HG03521 (cell line): ENCODE results near the gene NOTCH1.

ENCODE experiments used
- ATAC-seq: cut with Tn5 transposase; IDR thresholded peaks from one replicate; pipeline ENCODE4 v1.9.1; 2021; ENCODE audit warnings: mild to moderate bottlenecking, moderate library complexity; ENCODE audit not compliant: unreplicated experiment

Gene NOTCH1

GRCh38 chr9:136534366-136534765 is 11.5 kb downstream of the NOTCH1 start:
- ATAC-seq = no peak

DNA sequence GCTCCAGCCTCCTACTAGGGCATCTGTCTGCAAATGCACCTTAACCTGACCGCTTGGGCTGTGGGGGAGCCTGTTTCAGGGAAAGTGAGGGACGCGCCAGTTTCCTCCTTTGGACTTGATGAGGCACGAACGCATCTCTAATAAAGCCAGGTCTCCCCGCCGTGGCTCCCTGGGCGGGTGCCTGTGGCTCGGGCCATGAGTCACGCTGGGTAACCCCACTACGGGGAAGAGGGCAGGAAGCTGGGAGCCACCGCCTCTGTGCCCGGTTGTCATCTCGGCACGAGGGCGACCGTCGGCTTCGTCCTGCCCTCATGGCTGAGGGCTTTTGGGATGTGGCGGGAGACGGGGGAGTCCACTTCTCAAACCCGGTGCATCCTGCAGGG is 12.1 kb downstream of the NOTCH1 start:
- ATAC-seq = no peak

DNA sequence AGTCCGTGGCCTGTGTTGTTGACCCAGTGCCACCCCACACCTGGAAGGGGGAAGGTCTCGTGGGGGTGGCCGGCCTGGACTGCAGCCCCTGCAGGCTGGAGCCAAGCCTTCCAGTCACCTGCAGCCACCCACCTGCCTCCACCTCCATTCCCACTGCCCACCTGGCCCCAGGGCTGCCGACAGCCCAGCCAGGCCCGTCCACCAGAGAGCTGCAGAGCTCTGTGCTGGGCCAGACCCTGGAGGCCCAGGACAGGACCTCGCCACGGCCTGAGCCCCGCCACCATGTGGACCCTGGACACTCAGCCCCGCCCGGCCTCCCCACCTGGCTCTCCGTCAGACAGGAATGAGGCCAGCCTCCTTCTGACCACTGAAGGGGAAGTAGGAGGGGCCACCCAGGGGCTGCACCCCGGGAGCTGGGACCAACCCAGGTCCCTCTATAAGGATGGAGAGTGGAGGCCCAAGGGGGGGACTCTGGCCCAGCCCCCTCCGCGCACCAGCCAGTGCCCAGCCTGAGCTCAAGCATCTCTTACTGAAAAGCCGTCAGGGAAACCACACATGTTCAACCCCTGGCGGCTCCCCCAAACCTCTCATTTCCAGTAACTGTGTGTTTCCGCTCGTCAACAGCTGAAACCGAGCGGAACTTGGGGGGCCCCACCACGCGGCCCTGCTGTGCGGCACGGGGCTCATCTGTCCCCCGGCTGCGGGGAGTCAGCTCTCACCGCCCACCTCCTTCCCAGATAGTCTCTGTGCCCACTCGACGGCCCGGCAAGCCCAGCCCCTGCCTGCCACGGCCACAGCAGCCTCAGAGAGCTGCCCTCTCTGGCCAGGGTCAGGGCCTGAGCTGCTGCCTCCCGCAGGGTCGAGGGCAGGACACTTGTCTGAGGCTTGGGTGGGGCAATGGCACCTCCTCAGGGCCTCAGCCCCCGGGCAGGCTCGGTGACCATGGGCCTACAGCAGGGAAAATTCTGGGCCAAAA is 12.8 kb downstream of the NOTCH1 start:
- ATAC-seq = no peak

GRCh38 chr9:136531904-136532798 is 13.7 kb downstream of the NOTCH1 start:
- ATAC-seq = no peak

DNA sequence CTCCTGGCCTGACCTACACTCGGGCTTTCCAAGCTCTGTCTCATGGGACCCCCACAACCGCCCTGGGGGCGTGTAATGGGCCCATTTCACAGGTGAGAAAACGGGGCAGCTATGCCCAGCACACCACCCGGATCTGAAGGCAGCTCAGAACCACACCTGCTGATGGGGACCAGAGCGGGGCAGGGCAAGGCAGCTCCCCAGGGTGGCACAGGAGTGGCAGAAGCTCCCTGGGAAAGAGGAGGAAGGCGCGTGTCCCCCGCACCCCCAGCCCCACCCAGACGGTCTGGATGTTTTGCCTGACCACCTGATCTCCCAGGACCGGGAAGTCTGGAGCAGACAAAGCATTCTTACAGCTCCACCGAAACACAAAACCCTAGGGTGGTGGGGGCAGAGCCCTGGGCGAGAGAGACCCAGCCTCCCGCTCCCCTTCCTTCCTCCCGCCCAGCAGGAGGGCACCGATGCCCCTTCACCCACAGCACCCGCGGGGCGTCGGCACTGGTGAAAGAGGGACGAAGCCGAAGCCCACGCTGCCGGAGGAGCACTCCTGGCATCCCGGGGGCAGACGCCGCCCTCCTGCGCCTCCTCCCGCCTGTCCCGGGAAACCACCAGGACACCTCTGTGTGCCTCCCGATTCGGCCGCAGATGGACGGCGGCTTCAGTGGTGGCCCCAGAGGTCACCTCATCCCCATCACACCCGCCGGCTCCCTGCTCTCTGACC is 14.5 kb downstream of the NOTCH1 start:
- no peak for ATAC-seq

DNA sequence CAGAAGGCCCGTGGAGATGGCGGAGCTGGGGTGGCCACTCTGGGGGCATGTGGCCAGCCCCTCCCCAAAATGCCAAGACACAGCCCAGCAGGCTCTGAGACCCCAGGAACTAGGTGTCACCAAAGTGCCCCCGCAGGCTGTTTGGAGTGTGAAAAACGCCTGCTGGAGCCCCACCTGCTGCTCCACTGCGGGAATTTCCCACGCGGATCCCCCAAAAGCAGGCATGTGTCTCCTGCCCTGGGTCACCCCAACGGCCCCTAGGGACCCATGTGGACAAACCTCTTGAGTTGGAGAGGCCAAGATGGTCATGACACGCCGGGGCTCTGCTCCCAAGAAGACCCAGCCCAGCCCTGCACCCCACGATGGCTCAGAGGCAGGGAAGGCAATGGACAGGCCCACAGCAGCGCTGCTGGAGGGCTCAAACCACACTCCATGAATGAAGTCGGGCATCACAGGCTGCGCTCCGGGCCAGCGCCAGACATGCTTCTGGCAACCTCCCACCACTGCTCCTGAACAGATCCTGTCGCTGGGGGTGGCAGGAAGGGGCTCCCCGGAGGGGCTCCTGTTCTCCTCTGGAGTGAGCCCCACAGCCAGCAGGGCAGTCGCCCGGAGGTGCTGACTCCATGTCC is 15.3 kb downstream of the NOTCH1 start:
- ATAC-seq = no peak

- ATAC-seq = no peak
Observed at GRCh38 chr9:136529516-136530460, 16.1 kb downstream of the NOTCH1 start.

GRCh38 chr9:136528716-136529341 is 17.0 kb downstream of the NOTCH1 start:
- no peak for ATAC-seq

GRCh38 chr9:136527721-136528710 is 17.8 kb downstream of the NOTCH1 start:
- ATAC-seq = no peak

- no peak for ATAC-seq
Observed at GRCh38 chr9:136527131-136527530, 18.7 kb downstream of the NOTCH1 start.

DNA sequence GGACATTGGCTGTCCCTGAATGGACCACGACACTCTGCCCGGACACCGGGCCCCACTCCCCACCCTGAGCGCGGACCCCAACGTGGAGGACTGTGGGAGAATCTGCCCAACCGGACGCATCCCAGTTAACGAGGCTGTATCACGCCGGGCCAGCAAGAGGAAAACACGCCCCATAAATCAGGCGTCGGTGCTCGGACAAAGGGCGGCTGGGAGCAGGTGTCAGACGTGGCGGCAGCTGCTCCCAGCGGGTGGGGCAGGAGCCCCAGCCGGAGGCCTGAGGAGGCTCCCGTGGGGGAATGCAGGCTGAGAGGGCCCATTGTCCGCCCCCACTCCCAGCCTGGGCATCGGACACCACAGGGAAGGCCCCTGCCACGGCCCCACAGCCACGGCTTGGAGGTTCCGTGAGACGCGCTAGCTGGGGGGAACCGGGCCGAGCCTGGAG is 19.2 kb downstream of the NOTCH1 start:
- no peak for ATAC-seq

- ATAC-seq = no peak
Observed at GRCh38 chr9:136525841-136526499, 19.9 kb downstream of the NOTCH1 start.

GRCh38 chr9:136525207-136525606 is 20.6 kb downstream of the NOTCH1 start:
- ATAC-seq = no peak

- no peak for ATAC-seq
Observed at GRCh38 chr9:136522314-136523237, 23.3 kb downstream of the NOTCH1 start.

DNA sequence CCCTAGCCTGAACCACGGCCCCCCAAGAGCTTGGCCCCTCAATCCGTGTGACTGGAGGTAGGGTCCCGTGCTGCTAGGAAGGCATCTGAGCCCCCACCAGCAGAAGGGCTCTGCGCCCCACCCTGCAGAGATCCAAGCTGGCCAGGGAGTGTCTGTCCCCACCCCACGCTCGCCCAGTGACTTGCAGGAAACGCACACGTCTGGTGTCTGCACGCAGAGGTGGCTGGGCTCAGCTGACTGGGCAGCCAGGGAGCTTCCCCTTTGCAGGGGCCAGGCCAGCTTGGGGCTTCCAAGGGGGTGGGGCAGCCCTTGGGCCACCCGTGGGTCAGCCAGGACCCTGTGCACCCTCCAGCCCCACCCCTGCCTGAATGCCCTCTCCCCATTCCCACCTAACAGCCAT is 24.3 kb downstream of the NOTCH1 start:
- ATAC-seq = no peak

DNA sequence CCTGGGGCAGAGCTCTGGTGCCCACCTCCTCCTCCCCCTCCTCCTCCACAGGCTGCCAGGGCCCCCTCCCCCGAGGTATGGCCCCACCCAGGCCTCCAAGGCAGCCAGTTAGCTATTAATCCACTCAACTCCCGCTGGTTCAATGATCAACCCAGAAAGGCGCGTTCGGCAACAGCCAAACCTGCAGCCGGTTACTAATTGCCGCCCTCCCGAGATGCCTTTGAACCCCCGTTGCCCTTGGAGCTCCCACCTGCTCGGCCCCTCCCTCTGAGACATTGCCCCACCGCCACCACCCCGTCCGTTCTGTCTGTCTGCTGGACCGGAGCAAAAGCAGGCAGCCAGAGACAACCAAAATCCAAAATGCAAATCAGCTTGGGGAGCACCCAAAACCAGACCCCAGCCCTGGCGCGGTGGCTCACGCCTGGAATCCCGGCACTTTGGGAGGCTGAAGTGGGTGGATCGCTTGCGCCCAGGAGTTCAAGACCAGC is 25.8 kb downstream of the NOTCH1 start:
- ATAC-seq = no peak
